ENCODE measurements around the gene AK5.

AK5 gene

DNA sequence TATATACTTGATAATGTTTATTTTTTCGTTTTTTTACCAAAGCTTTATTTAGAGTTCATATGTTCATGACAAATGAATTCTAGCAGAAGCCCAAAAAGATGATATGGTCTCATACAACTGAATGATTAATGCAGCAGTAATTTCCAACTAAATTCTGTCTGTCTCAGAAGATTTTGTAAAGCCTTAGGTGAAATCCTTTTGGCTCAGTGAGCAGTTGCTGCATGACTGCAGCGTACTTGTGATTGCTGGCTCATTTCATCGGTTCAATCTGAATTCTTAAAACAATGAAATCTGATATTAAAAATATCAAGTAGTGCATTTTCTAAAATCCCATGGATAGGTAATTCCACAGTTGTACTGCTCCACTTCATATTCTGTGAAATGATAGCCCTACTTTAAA lies 73.2 kb downstream of the AK5 start:
- no peak for DNase-seq

DNA sequence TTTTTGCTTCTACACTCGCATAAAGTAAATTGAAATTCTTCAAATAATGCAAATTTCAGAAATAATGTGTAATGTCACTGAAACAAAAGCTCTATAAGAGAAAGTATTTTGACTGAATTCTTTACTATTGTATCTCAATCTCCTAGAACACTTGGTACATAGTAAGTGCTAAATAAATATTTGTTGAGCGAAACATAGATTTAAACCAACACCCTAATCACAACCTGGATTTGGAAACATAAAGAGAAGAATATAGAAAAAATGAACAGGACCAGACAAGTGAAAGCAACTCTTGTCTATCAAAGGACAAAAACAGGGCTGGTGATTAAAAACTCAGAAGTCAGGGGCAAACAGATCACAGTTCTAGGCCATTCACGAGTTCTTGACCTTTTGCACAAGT lies 74.3 kb downstream of the AK5 start:
- no peak for DNase-seq

DNA sequence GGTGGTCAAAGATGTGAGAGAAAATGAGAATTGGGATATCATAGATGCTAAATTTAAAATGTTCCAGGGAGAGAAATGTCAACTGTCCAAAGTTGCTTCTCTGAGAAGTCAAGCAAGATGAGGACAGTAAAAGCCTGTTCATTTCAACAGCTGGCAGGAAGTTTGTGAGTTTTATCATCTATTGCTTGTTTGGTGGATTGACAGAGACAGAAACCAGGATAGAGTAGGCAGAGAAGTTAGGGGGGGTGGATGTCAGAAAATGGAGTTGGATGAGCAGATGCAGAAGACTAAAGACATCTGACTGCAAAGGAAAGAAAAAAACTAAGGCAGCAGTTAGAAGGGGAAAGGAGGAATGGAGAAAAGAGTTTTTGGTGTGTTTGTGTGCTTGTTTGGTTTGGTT lies 78.4 kb downstream of the AK5 start:
- DNase-seq: no peak

DNA sequence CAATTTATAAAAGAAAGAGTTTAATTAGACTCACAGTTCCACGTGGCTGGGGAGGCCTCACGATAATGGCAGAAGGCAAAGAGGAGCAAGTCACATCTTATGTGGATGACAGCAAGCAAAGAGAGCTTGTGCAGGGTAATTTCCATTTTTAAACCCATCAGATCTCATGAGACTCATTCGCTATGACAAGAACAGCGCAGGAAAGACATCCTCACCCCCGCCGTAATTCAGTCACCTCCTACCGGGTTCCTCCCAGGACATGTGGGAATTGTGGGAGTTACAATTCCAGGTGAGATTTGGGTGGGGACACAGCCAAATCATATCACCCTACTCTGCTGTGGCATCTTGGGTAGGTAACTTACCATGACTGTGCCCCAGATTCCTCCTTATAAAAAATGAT lies 79.8 kb downstream of the AK5 start:
- DNase-seq: no peak

DNA sequence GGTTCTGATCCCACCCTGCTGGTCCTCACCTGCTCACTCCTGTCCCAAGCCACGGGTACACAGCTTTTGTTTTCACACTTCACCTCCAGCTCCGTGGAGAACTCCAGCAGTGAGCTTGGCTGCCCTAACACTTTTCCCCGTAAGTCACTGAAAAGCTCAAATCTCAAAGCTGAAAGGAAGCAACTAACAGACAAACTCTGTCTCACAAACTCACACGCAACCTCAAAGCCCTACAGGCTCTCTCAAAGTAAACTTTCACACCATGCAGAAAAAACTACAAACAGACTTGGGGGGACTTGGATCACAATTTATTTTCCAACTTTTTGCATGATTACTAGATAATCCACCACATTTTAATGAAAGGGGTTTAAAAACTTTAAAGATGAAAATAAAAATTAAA lies 88.3 kb downstream of the AK5 start:
- no peak for DNase-seq

DNA sequence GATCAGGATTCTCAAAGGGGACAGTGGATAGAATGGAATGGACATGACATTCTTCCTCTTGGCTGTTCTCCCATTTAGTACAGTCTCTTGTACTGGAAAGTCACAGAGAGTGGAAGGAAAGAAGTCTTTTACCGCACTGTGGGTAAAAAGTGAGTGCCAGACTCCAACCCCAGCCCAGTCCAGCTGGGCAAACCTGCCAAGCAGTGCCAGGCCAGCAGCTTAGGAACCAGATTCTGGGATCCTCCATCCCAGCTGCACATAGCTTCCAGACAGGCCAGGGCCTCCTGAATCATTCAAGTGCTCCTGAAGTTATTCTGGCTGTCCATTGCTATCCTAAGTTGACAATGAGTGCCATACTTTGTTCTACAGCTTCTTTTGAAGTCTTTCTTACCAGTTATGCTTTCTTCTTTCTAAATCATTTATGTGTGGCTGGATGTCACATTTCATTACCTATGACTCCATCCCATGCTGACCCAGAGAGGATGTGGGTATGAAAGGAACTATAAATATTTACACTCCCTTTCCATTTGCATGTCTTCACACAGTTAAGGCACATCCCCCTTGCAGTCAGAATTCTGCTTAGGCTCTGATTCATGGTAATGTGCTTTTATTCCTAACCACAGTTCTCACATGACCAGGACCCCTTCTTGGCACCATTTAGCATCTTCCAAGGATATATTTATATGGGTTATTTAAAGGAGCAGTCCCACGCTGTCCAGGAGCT lies 88.9 kb downstream of the AK5 start:
- no peak for DNase-seq

DNA sequence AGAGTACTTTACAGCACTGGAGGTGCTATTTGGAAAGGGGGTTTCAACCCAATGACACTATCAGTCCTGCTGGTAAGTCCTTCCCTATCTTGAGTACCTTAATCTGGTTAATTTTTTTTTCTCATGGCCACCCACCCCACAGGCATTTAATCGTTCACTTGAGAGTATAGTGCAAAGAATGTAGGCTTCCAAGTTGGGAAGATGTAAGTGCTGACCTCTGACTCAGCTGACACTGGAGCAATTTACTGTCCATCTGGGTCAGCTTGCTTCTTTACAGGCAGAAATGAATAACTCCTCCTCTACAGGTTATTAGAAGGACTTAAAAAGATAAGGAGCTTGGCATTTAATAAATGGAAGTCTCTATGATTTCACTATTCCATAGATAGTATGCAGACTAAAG lies 89.6 kb downstream of the AK5 start:
- no peak for DNase-seq

DNA sequence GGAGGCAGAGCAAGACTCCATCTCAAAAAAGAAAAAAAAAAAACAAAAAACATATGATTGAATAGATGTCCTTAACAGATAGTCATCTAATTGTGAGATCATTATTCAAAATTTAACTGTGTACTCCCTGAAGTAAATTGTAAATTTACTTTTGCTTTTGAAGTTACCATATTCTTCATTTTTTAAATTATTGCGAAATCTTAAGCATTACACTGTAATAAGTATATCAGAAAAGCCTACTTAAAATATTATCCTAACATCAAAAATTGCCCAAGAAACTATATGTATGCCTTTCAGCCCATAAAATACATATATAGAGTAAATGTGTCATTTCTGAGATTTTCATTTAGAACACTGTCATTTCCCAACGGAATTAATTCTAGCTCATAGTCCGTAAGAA lies 91.9 kb downstream of the AK5 start:
- no peak for DNase-seq

DNA sequence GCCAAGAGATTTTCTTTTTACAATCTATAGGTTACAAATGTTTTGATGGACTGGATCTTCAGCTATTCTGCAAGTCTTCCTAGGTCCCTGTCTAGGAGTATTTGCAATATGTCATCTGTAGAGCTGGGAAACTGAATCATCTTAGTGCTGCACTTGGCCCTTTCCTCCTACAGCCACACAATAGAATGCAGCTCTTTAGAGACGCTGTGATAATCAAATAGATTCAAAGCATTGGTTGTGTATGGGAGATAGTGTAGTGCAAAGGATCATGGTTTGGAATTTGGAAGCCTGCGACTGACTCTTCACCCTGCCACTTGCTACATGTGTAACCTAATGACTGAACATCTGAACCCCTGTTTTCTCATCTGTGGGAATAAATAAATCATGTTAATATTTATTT lies 93.7 kb downstream of the AK5 start:
- DNase-seq: no peak

DNA sequence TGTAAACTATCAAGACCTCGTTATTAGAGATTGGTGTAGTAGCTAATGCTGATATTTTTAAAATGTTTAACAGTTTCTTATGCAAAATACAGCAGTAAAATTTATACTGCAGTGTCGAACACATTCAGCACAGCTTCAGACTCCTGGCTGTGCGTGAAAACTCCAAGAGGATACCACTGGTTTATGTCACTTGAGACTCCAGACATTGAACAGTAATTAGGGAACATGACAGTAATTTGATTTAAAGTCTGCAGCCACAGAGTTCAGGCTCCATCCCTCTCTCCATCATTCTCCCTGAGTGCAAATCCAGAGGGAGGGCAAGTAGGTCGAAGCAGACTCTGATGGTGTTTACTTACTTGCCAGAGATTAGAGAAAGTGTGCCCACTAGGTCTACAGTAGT lies 94.2 kb downstream of the AK5 start:
- no peak for DNase-seq

DNA sequence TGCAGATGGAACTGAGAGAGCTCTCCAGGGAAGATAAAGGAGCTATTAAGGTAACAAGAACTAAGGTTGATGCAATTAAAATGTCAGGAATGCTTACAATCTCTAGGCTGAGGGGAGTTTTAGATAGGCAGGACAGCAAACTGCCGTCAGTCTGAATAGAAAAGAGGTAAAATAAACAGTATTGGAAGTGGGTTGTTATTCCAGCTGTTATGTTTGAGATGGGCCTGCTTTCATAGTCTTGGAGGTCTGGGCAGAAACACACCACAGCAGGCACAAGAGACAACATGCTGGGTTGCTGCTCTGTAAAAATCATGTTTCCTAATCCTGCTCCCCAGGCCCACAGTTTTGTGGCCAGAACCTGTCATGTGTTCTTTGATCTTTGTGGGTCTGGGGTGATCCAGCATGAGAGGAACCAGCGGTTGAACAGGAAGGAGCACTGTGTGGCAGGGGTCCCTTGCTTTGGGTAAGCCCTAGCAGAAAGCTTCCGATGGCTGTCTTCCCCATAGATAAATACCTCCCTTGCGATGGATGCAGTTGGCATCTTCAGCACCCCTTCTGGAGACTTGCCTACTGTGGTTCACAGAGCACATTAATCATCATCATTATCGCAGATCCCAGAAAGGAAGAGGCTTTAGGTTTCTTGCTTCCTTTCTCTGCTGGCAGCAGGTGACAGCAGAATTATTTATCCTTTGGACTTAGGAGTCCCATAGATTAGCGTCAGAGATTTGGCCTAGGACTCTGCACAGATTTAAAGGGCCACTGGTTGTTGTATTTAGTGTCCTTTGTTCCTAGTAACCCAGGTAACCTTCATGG lies 97.1 kb downstream of the AK5 start:
- DNase-seq: no peak

DNA sequence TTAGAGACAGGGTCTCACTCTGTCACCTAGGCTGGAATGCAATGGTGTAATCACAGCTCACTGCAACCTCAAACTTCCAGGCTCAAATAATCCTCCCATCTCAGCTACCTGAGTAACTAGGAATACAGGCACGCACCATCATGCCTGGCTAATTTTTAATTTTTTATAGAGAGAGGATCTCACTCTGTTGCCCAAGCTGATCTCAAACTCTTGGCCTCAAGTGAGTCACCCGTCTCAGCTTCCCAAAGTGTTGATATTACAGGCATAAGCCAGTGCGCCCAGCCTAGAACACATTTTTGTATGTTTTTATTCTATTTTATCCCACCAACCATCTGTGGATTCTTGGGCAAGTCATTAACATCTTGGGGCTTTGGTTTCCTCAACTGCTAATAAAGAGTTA lies 100.5 kb downstream of the AK5 start:
- DNase-seq: no peak

DNA sequence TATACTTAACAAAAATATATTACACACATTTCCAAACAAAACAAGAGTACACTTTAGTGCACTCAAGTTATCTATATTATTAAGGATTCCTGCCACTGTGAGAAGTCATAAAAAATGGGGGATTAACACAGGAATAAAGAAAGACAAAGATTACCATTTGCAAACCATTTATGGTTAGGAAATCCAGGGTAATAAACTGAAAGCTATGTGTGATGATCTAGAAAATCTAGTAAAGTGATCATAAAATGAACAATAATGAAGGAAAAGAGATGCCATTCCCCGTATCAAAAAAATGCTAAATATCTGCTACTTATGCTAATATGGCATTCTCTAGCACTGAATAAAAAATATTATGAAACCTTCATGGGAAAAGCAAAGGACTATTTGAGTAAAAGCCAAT lies 101.4 kb downstream of the AK5 start:
- DNase-seq: no peak

DNA sequence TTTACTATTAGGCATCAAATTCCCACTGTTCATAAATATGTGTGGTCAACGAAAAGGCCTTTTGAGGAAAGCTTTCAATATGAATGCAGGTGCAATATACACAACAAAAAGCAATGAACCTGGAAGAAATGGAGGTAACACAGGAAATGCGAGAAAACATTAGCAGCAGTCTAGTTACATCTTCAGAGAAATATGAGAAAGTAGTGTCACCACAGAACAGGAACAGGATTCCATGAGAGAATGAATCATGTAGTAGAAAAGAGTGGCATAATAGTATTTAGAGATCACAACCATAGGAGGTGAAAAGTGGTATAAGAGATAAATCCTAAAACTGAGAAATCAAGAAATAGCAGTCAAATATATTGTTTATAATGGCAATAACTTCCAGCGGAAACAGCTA lies 103.7 kb downstream of the AK5 start:
- DNase-seq: no peak

DNA sequence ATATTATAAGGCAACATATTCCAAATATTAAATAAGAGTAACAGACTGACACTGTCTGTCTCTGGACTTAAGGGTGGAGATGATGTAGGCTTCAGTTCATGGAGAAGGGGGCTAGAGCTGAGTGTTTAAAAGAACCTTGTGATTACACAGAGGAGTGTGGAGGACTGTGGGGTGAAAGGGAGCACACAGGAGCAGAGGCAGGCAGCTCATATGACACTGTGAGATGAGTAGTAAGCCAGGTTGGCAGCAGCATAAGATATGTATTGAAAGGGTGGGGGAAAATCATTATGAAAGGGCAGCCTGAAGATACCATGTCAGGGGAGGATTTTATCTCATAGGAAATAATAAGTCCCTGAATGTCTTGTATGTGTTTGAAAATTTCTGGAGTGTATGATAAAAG lies 104.5 kb downstream of the AK5 start:
- DNase-seq: no peak

DNA sequence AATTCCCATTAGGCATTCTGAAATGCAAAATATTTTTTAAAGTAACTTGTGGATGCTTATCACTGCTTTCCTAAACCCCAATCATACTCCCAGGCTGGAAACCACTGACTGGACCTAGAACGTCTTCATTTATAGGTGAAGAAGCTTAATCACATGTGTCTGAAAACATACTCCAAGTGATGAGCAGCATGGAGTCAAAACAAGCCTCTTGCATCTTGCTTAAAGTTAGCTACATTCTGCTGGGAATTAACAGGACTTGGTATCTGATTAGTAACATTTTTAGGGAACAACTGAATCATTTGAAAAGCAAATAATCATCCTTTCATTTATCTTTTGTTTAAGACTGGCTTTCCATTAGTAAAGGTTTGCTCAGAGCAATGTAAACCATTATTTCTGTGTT lies 105.7 kb downstream of the AK5 start:
- no peak for DNase-seq

DNA sequence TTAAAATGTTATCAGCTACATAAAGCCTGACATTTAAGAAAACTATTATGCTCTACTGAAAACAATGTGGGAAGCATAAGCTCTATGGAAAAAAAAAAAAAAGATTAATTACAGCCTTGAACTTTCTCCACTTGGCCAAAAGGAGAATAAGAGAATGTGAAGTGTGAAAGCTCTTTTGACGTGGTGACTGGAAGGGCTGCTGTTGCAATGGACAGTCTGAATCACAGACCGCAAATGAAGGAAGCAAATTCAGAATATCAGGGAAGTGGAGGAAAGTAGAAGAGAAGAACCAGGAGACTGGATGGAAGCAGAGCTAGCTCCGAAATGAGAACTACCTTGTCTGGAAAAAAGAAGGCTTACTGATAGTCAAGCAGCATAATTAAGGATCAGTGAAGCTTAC lies 106.8 kb downstream of the AK5 start:
- DNase-seq: no peak

DNA sequence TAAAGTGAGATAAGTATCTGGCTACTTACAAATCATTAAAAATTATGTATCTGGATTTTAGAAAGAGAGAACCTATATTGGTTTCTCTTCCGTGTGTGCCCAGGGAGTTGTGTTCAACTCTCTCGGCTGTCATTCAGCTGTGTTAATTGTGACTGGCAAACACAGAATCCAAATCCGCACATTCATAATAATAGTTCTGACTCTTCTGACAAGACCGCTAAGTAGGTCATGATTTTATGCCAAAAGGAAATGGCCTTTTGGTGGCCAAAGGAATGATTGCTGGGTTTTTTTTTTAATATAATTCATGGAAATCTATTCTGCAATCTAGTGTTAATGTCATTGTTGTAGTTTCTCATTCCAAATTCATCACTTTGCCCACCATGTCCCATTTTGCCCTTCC lies 110.7 kb downstream of the AK5 start:
- no peak for DNase-seq

DNA sequence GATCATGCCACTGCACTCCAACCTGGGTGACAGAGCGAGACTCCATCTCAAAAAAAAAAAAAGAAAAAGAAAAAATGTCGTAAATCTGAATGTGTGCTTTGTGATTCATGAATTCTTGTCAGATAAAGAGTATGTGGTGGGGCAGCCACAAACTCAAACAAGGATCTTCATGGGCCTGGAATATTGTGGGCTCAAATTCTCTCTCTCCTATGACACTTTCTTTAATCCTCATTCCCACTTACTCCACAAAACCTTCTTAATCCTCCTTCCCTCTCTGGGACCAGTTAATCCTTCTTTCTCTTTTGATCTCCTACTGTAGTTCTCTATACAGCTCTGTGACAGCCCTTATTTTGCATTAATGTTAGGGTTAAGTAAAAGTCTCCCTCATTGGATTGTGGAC lies 112.3 kb downstream of the AK5 start:
- no peak for DNase-seq

DNA sequence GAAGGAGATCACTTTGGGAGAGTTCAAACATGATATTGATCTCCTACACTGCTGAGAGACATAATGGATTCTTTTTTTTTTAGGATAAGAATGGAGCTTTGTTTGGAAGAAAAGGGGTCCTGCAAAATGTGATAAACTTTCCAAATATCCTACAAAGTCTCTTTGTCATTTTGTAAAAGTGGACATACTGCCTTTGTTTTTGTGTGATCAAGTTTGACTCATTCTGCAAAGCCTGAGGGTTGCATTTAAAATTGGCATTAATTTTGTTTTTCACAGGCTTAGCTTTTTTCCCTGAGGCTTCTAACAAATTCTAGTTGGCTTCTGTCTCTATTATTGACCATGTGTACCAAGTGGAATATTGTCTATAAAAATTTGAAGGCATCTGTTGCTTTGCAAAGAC lies 113.2 kb downstream of the AK5 start:
- no peak for DNase-seq

DNA sequence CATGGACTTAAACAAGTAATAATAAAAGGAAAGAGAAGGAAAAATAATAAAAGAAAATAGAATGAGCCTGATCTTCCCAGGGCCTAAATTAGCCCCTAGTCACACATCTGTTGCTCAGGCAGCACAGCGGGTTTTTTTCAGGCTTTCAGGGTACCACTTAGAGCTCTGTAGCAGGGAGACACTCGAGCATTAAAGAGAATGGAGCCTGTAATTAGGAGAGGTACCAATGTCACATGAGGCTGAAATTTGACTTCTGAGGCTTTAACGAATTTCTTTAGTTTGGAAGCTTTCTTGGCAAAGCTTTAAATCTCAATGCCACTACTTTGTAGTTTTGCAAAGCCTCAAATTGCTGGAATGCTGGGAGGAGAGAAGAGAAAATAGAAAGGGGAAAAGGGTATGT lies 116.3 kb downstream of the AK5 start:
- no peak for DNase-seq

DNA sequence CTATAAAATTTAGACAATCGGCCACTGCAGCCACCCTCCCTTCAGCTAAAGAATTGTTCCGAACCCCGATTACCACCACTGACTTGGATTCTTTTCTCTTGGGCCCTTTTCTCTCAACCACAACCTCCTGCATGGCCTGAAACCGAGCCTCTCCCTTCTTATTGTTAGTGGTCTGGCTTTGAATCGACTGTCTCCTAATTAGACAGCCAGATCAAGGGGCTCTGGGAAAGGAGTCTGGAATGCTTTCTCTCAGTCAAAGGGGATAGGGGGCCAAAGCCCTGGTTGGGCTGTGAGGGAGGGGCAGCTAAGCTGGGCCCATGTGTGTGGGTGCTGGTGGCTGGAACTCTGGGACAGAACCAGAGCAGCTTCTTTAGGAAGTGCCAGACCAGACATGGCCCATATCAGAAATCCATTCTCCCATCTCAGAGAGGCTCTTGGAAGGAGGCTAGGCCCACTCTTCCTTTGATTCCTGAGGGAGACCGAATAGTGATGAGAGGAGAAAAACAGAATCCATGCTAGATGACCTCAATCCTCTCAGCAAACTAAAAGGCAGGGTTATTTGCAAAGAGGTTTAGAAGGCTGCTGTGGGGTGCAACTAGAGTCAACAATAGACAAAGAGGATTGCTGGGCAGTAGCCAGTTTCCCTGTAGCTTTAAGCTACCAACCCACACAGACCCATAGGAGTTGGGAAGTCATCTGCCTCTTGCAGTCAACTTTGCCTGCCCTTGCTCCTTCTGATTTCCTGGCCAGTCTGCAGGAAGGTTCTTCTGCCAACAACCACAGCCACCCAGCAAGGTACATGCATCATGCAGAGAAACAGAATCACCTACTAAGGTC lies 117.6 kb downstream of the AK5 start:
- DNase-seq: no peak

DNA sequence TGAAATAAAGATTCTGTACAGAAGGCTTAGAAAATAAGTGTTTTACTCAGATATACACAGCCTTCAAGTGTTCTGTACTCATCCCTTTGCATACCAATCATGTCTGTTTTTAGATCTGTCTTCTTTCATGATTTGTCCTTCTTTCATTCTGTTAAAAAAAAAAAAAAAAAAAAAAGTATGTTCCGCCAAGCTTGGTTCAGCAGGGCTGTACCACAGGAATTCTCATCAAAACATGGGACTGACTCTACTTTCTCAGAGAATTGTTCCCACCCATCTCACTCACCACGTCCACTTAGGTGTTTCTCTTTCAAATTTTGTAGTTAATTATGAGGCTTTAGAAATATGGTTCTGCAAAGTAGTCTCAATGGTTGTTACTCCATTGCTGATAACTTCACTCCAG lies 119.0 kb downstream of the AK5 start:
- no peak for DNase-seq

DNA sequence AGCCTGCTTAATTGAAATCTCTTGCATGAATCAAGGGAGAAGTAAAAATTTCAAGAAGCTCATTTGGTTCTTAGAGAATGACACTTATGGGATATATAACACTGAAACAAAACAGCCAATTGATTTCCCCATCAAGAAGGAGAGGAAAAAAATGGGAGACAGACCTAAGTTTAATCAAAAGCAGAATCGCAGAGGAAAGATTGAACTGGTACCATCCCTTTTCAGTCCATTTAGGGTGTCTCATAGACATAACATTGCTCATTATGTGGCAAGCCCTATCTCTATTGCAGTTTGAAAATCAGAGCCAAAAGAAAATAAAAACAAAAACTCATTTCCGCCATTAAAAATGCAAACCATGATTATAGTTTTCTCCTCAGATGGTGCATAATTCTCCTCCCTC lies 119.6 kb downstream of the AK5 start:
- DNase-seq: no peak
